Liver (tissue), 3 donors: ENCODE measurements around the gene CCDC182.

Experiments used
- FOXA1 ChIP-seq: IDR thresholded peaks from 2 replicates; pipeline ENCODE4 v1.6.1; 2016; ENCODE audit warnings: antibody characterized with exemption
- JUND ChIP-seq, 2 donors: IDR thresholded peaks; 2 replicates each; pipeline ENCODE4 v1.6.1; 2016; ENCODE audit warnings: antibody characterized with exemption in 2 of 2
- RAD21 ChIP-seq, 2 donors: IDR thresholded peaks; 2 replicates each; pipeline ENCODE4 v1.6.1; 2016; ENCODE audit warnings: antibody characterized with exemption in 2 of 2, mild to moderate bottlenecking in 2 of 2
- REST ChIP-seq: IDR thresholded peaks from 2 replicates; pipeline ENCODE4 v1.6.1; 2016; ENCODE audit warnings: antibody characterized with exemption, mild to moderate bottlenecking
- RXRA ChIP-seq, 2 donors: IDR thresholded peaks; 2 replicates each; pipeline ENCODE4 v1.6.1; 2017 to 2018; ENCODE audit warnings: antibody characterized with exemption in 2 of 2, mild to moderate bottlenecking in 1 of 2
- TAF1 ChIP-seq: conservative IDR thresholded peaks from 2 replicates; pipeline ENCODE4 v1.6.1; 2016; ENCODE audit warnings: antibody characterized with exemption, mild to moderate bottlenecking
- TF ChIP-seq, protein P1 (sequence below): fragments of 150-350 bp; IDR thresholded peaks from 2 replicates; pipeline ENCODE4 v1.5.1; 2017; ENCODE audit warnings: improper control_type of control experiment, low read depth, low read length; ENCODE audit not compliant: missing input control
- donor health status: healthy.
- donor health status: healthy.

DNA sequence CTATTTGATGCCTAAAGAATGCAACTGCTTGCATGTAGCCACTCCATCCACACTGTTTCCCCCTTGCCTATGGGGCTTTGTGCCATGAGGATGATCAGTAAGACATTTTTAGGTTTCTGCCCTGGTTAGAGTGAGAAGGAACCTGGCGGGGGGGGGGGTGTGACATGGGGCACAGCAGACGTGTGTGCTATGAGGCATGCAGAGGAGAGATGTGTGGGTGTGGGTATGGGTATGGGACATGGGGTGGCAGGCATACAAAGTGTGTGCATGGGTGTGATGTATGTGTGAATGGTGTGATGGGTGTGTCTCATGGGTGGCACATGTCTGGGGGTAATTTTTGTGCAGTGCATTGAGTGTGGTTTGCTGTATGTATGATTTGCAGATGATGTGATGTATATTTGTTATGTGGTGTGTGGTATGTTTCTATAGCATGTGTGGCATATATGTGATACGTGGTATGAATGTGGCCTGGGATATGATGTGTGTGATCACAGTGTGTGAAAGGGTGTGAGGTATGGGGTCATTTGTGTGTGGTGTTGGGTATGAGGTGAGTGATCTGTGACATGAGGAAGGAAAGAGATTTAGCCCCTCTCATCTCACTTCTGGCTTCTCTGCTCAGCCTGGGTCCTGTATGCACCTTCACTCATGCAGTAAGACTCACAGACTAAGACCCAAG is 14.9 kb downstream of the CCDC182 start:
- TF ChIP-seq, protein P1, sequence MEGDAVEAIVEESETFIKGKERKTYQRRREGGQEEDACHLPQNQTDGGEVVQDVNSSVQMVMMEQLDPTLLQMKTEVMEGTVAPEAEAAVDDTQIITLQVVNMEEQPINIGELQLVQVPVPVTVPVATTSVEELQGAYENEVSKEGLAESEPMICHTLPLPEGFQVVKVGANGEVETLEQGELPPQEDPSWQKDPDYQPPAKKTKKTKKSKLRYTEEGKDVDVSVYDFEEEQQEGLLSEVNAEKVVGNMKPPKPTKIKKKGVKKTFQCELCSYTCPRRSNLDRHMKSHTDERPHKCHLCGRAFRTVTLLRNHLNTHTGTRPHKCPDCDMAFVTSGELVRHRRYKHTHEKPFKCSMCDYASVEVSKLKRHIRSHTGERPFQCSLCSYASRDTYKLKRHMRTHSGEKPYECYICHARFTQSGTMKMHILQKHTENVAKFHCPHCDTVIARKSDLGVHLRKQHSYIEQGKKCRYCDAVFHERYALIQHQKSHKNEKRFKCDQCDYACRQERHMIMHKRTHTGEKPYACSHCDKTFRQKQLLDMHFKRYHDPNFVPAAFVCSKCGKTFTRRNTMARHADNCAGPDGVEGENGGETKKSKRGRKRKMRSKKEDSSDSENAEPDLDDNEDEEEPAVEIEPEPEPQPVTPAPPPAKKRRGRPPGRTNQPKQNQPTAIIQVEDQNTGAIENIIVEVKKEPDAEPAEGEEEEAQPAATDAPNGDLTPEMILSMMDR = no peak
- TF ChIP-seq RXRA (IDR thresholded peaks at IDR 0.05) = no peak
- no peak for TF ChIP-seq RAD21 (IDR thresholded peaks at IDR 0.05)
- no peak for TF ChIP-seq REST
- no peak for TF ChIP-seq FOXA1
- no peak for TF ChIP-seq TAF1
- no peak for TF ChIP-seq JUND (IDR thresholded peaks at IDR 0.05)
